G401.6 (cell line): ENCODE results near the gene GFOD2.

ENCODE experiments used
- FAIRE-seq: peaks from 2 replicates; lab custom pipeline; 2012; peaks lifted over from hg19 to GRCh38; lab: Jason Lieb, UNC

The GFOD2 gene

GRCh38 chr16:67657751-67658518 lies 61.2 kb downstream of the GFOD2 start:
- FAIRE-seq, result no peak

- FAIRE-seq, result no peak
These were observed 62.0 kb downstream of the GFOD2 start for GRCh38 chr16:67657017-67657608.

- no peak for FAIRE-seq
These were observed 62.6 kb downstream of the GFOD2 start for GRCh38 chr16:67656344-67657016.

GRCh38 chr16:67655363-67655762 lies 63.8 kb downstream of the GFOD2 start:
- FAIRE-seq, result no peak

GRCh38 chr16:67654403-67654911 lies 64.7 kb downstream of the GFOD2 start:
- no peak for FAIRE-seq

- FAIRE-seq, result no peak
These were observed 65.2 kb downstream of the GFOD2 start for GRCh38 chr16:67653789-67654402.

- FAIRE-seq, result no peak
These were observed 65.9 kb downstream of the GFOD2 start for GRCh38 chr16:67653128-67653788.

GRCh38 chr16:67652578-67653127 lies 66.5 kb downstream of the GFOD2 start:
- FAIRE-seq, result no peak

- FAIRE-seq, result no peak
These were observed 67.3 kb downstream of the GFOD2 start for GRCh38 chr16:67651847-67652246.

- FAIRE-seq, result no peak
These were observed 68.1 kb downstream of the GFOD2 start for GRCh38 chr16:67651039-67651438.

- no peak for FAIRE-seq
These were observed 69.1 kb downstream of the GFOD2 start for GRCh38 chr16:67650023-67650422.

- FAIRE-seq, result no peak
These were observed 69.6 kb downstream of the GFOD2 start for GRCh38 chr16:67649494-67649931.

- FAIRE-seq, result no peak
These were observed 70.2 kb downstream of the GFOD2 start for GRCh38 chr16:67648764-67649407.

GRCh38 chr16:67648088-67648763 lies 70.9 kb downstream of the GFOD2 start:
- FAIRE-seq, result no peak

- no peak for FAIRE-seq
These were observed 71.4 kb downstream of the GFOD2 start for GRCh38 chr16:67647681-67648080.

GRCh38 chr16:67647111-67647651 lies 71.9 kb downstream of the GFOD2 start:
- FAIRE-seq, result no peak

- FAIRE-seq, result no peak
These were observed 73.6 kb downstream of the GFOD2 start for GRCh38 chr16:67645397-67646121.

GRCh38 chr16:67644038-67644437 lies 75.1 kb downstream of the GFOD2 start:
- no peak for FAIRE-seq

- FAIRE-seq, result no peak
These were observed 77.1 kb downstream of the GFOD2 start for GRCh38 chr16:67641779-67642708.
